Liver (tissue), 9 donors: ENCODE results near the gene EVPLL. TPM values are rescaled to one million over a fixed set of nuclear protein-coding genes. Genes with fewer than 3 reads are reported as not detected.

Experiments
- DNase-seq: peaks from one replicate; pipeline ENCODE4 v3.0.0-alpha.2; 2017; ENCODE audit warnings: low spot score
- H3K27ac ChIP-seq, 2 donors: one replicate each; pipeline ENCODE4 v1.7.0; 2013; ENCODE audit warnings: inconsistent platforms in 2 of 2, low read length in 2 of 2, control low read depth in 1 of 2, low read depth in 1 of 2, mild to moderate bottlenecking in 1 of 2
- H3K27me3 ChIP-seq, 4 donors: one replicate each; pipeline versions ENCODE4 v1.6.1 to v1.7.0; 2013; ENCODE audit warnings: low read length in 3 of 4, inconsistent platforms in 1 of 4, mild to moderate bottlenecking in 1 of 4, moderate library complexity in 1 of 4; ENCODE audit not compliant: control insufficient read depth in 4 of 4, insufficient read depth in 4 of 4
- H3K36me3 ChIP-seq, 4 donors: one replicate each; pipeline versions ENCODE4 v1.6.1 to v1.7.0; 2013; ENCODE audit warnings: low read length in 3 of 4, mild to moderate bottlenecking in 3 of 4, low read depth in 1 of 4, moderate library complexity in 1 of 4; ENCODE audit not compliant: control insufficient read depth in 4 of 4, insufficient read depth in 3 of 4
- H3K4me1 ChIP-seq, 4 donors: one replicate each; pipeline versions ENCODE4 v1.6.1 to v1.7.0; 2013; ENCODE audit warnings: low read length in 3 of 4, mild to moderate bottlenecking in 3 of 4, moderate library complexity in 1 of 4; ENCODE audit not compliant: control insufficient read depth in 4 of 4, insufficient read depth in 4 of 4
- H3K4me3 ChIP-seq, 3 donors: one replicate each; pipeline versions ENCODE4 v1.6.1 to v1.7.0; 2013; ENCODE audit warnings: low read length in 3 of 3, control low read depth in 1 of 3, low read depth in 1 of 3, mild to moderate bottlenecking in 1 of 3
- H3K9ac ChIP-seq, 2 donors: one replicate each; pipeline ENCODE4 v1.7.0; 2013; ENCODE audit warnings: low read length in 2 of 2, mild to moderate bottlenecking in 2 of 2, moderate library complexity in 2 of 2, control low read depth in 1 of 2, low read depth in 1 of 2
- H3K9me3 ChIP-seq, 4 donors: one replicate each; pipeline versions ENCODE4 v1.6.1 to v1.7.0; 2013; ENCODE audit warnings: low read length in 3 of 4; ENCODE audit not compliant: control insufficient read depth in 4 of 4
- EGR1 ChIP-seq, 2 donors: IDR thresholded peaks; 2 replicates each; pipeline ENCODE4 v1.6.1; 2016 to 2018; ENCODE audit warnings: antibody characterized with exemption in 2 of 2, low read depth in 2 of 2
- FOXA1 ChIP-seq: IDR thresholded peaks from 2 replicates; pipeline ENCODE4 v1.6.1; 2016; ENCODE audit warnings: antibody characterized with exemption
- FOXA2 ChIP-seq: IDR thresholded peaks from 2 replicates; pipeline ENCODE4 v1.6.1; 2016; ENCODE audit warnings: antibody characterized with exemption
- GABPA ChIP-seq, 2 donors: IDR thresholded peaks in 1 of 2; conservative IDR thresholded peaks in 1 of 2; 2 replicates each; pipeline ENCODE4 v1.6.1; 2016; ENCODE audit warnings: antibody characterized with exemption in 2 of 2, mild to moderate bottlenecking in 1 of 2, moderate library complexity in 1 of 2
- HNF4A ChIP-seq, 2 donors: conservative IDR thresholded peaks; 2 replicates each; pipeline ENCODE4 v1.6.1; 2016; ENCODE audit warnings: antibody characterized with exemption in 2 of 2, mild to moderate bottlenecking in 2 of 2
- HNF4G ChIP-seq: IDR thresholded peaks from 2 replicates; pipeline ENCODE4 v1.6.1; 2016; ENCODE audit warnings: antibody characterized with exemption
- JUND ChIP-seq, 2 donors: IDR thresholded peaks; 2 replicates each; pipeline ENCODE4 v1.6.1; 2016; ENCODE audit warnings: antibody characterized with exemption in 2 of 2
- MAX ChIP-seq: IDR thresholded peaks from 2 replicates; pipeline ENCODE4 v1.6.1; 2016; ENCODE audit warnings: antibody characterized with exemption
- RAD21 ChIP-seq, 2 donors: IDR thresholded peaks; 2 replicates each; pipeline ENCODE4 v1.6.1; 2016; ENCODE audit warnings: antibody characterized with exemption in 2 of 2, mild to moderate bottlenecking in 2 of 2
- RXRA ChIP-seq, 2 donors: IDR thresholded peaks; 2 replicates each; pipeline ENCODE4 v1.6.1; 2017 to 2018; ENCODE audit warnings: antibody characterized with exemption in 2 of 2, mild to moderate bottlenecking in 1 of 2
- SP1 ChIP-seq: IDR thresholded peaks from 2 replicates; pipeline ENCODE4 v1.6.1; 2018; ENCODE audit warnings: antibody characterized with exemption, mild to moderate bottlenecking
- TAF1 ChIP-seq: conservative IDR thresholded peaks from 2 replicates; pipeline ENCODE4 v1.6.1; 2016; ENCODE audit warnings: antibody characterized with exemption, mild to moderate bottlenecking
- YY1 ChIP-seq: IDR thresholded peaks from 2 replicates; pipeline ENCODE4 v1.6.1; 2016; ENCODE audit warnings: antibody characterized with exemption, mild to moderate bottlenecking
- WGBS: extraction: QIAGEN DNeasy Blood & Tissue Kit; methylation state at CpG from one replicate; pipeline ENCODE4 v1.1.7; 2013; 5-methylcytosine and 5-hydroxymethylcytosine counted together
- polyA plus RNA-seq, 2 donors: library from polyadenylated mRNA; stranded (reverse) in 1 of 2; unstranded in 1 of 2; fragments of 200-250 nt in 1 of 2; fragments of >200 nt in 1 of 2; fragmentation: Nextera tagmentation in 1 of 2; extraction: Ambion mirVana in 1 of 2; gene quantifications; one replicate each; pipeline versions ENCODE4 v1.2.1 to v1.2.3, GENCODE V29; 2013 to 2015
- total RNA-seq, 2 donors: library from RNA; depleted of rRNA; stranded (reverse); fragments of >200 nt; gene quantifications; one replicate each; pipeline ENCODE4 v1.2.3, GENCODE V29; 2014
- TF ChIP-seq, protein P1 (sequence below): IDR thresholded peaks from 2 replicates; pipeline ENCODE4 v1.6.1; 2016; ENCODE audit warnings: antibody characterized with exemption
- TF ChIP-seq, protein P2 (sequence below): IDR thresholded peaks from 2 replicates; pipeline ENCODE4 v1.6.1; 2016; ENCODE audit warnings: antibody characterized with exemption, mild to moderate bottlenecking
- TF ChIP-seq, protein P3 (sequence below): IDR thresholded peaks from 2 replicates; pipeline ENCODE4 v1.6.1; 2016; ENCODE audit warnings: antibody characterized with exemption
- TF ChIP-seq, protein P4 (sequence below): fragments of 150-350 bp; IDR thresholded peaks from 2 replicates; pipeline ENCODE4 v1.5.1; 2017; ENCODE audit warnings: improper control_type of control experiment, low read depth, low read length; ENCODE audit not compliant: missing input control
- donor health status: healthy.
- donor health status: healthy.
- donor health status: healthy.
- donor health status: healthy.
- donor health status: healthy.

Gene EVPLL
- total RNA-seq, result 1 to 10 TPM in 1 of 2 donors, not detected in 1; 1.0 TPM
- 1 to 10 TPM in 1 of 2 donors, under 1 TPM in 1; 0.44 to 1.0 TPM for polyA plus RNA-seq

GRCh38 chr17:18377437-18378204, at the start of gene EVPLL:
Gene EVPLL, plus strand, starts transcription at chr17:18377778. Its CDS starts 3,160 bp downstream, at chr17:18380938.
- peak within 1 kb of the TSS; percentile 93 to 95 for H3K27ac ChIP-seq
- TF ChIP-seq RAD21 (IDR thresholded peaks at IDR 0.05), result peak; percentile 42 to 46
- peak; percentile 35 for TF ChIP-seq FOXA1
- TF ChIP-seq, protein P1, sequence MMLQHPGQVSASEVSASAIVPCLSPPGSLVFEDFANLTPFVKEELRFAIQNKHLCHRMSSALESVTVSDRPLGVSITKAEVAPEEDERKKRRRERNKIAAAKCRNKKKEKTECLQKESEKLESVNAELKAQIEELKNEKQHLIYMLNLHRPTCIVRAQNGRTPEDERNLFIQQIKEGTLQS, result no peak
- TF ChIP-seq HNF4A (conservative IDR thresholded peaks at IDR 0.05), result peak; percentile 64 to 68
- TF ChIP-seq MAX, result peak; percentile 68
- TF ChIP-seq, protein P2, sequence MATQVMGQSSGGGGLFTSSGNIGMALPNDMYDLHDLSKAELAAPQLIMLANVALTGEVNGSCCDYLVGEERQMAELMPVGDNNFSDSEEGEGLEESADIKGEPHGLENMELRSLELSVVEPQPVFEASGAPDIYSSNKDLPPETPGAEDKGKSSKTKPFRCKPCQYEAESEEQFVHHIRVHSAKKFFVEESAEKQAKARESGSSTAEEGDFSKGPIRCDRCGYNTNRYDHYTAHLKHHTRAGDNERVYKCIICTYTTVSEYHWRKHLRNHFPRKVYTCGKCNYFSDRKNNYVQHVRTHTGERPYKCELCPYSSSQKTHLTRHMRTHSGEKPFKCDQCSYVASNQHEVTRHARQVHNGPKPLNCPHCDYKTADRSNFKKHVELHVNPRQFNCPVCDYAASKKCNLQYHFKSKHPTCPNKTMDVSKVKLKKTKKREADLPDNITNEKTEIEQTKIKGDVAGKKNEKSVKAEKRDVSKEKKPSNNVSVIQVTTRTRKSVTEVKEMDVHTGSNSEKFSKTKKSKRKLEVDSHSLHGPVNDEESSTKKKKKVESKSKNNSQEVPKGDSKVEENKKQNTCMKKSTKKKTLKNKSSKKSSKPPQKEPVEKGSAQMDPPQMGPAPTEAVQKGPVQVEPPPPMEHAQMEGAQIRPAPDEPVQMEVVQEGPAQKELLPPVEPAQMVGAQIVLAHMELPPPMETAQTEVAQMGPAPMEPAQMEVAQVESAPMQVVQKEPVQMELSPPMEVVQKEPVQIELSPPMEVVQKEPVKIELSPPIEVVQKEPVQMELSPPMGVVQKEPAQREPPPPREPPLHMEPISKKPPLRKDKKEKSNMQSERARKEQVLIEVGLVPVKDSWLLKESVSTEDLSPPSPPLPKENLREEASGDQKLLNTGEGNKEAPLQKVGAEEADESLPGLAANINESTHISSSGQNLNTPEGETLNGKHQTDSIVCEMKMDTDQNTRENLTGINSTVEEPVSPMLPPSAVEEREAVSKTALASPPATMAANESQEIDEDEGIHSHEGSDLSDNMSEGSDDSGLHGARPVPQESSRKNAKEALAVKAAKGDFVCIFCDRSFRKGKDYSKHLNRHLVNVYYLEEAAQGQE, result peak; percentile 50
- TF ChIP-seq TAF1, result peak; percentile 63
- peak; percentile 77 for TF ChIP-seq SP1
- TF ChIP-seq FOXA2, result peak; percentile 37
- TF ChIP-seq, protein P3, sequence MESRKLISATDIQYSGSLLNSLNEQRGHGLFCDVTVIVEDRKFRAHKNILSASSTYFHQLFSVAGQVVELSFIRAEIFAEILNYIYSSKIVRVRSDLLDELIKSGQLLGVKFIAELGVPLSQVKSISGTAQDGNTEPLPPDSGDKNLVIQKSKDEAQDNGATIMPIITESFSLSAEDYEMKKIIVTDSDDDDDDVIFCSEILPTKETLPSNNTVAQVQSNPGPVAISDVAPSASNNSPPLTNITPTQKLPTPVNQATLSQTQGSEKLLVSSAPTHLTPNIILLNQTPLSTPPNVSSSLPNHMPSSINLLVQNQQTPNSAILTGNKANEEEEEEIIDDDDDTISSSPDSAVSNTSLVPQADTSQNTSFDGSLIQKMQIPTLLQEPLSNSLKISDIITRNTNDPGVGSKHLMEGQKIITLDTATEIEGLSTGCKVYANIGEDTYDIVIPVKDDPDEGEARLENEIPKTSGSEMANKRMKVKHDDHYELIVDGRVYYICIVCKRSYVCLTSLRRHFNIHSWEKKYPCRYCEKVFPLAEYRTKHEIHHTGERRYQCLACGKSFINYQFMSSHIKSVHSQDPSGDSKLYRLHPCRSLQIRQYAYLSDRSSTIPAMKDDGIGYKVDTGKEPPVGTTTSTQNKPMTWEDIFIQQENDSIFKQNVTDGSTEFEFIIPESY, result no peak
- TF ChIP-seq, protein P4, sequence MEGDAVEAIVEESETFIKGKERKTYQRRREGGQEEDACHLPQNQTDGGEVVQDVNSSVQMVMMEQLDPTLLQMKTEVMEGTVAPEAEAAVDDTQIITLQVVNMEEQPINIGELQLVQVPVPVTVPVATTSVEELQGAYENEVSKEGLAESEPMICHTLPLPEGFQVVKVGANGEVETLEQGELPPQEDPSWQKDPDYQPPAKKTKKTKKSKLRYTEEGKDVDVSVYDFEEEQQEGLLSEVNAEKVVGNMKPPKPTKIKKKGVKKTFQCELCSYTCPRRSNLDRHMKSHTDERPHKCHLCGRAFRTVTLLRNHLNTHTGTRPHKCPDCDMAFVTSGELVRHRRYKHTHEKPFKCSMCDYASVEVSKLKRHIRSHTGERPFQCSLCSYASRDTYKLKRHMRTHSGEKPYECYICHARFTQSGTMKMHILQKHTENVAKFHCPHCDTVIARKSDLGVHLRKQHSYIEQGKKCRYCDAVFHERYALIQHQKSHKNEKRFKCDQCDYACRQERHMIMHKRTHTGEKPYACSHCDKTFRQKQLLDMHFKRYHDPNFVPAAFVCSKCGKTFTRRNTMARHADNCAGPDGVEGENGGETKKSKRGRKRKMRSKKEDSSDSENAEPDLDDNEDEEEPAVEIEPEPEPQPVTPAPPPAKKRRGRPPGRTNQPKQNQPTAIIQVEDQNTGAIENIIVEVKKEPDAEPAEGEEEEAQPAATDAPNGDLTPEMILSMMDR, result peak; percentile 32
- peak; percentile 72 to 76 for TF ChIP-seq RXRA (IDR thresholded peaks at IDR 0.05)
- peak; percentile 76 for TF ChIP-seq YY1
- TF ChIP-seq GABPA (IDR thresholded peaks at IDR 0.05 in 1 of 2, conservative IDR thresholded peaks at IDR 0.05 in 1 of 2), result peak in 1 of 2 donors; percentile 22
- TF ChIP-seq HNF4G, result peak; percentile 57
- no peak for TF ChIP-seq EGR1 (IDR thresholded peaks at IDR 0.05; ENCODE audit: low read depth in 2 of 2)
- TF ChIP-seq JUND (IDR thresholded peaks at IDR 0.05), result no peak
- WGBS, result 32% methylated on average over 20 of the region's 20 CpGs

More at GRCh38 chr17:18377437-18378204, at the start of gene EVPLL:
- Histone ChIP-seq H3K9me3 (no peaks in the 10 kb centered on the region), H3K36me3 (no peaks in the 10 kb centered on the region), H3K9ac (no peak within 1 kb of the TSS), H3K4me1 (peaks cover 3 to 12% (median 7%) of the 10 kb centered on the region in 4 donors), H3K4me3 (no peak within 1 kb of the TSS), H3K27me3 (no peaks in the 10 kb centered on the region)
- DNase-seq, result no peak
